K562 (cell line): ENCODE data around the gene HAPSTR1. TPM values are rescaled to one million over a fixed set of nuclear protein-coding genes. Genes with fewer than 3 reads are reported as not detected.

Experiments
- CBX2 ChIP-seq: fragments of 200-600 bp; sonication (generic); IDR thresholded peaks from one replicate; pipeline ENCODE4 v1.6.1; 2012; ENCODE audit warnings: mild to moderate bottlenecking, low read length, inconsistent platforms; ENCODE audit not compliant: insufficient read depth, poor library complexity, severe bottlenecking
- CREB1 ChIP-seq, 2 experiments: sonication (generic) in 1 of 2; formaldehyde crosslinking in 1 of 2; IDR thresholded peaks; 2 replicates each; pipeline versions ENCODE4 v1.6.1 to v1.8.0; 2012 to 2022; ENCODE audit warnings: inconsistent platforms in 1 of 2, mild to moderate bottlenecking in 1 of 2, missing genetic modification reagents in 1 of 2, moderate library complexity in 1 of 2
- GABPB1 ChIP-seq: sonication (generic); formaldehyde crosslinking; IDR thresholded peaks from 2 replicates; pipeline ENCODE4 v1.8.0; 2022; ENCODE audit warnings: mild to moderate bottlenecking, missing genetic modification reagents
- JUND ChIP-seq, 2 experiments: IDR thresholded peaks; 2 replicates in 1 of 2; 3 replicates in 1 of 2; pipeline ENCODE4 v1.6.1; 2011; ENCODE audit warnings: borderline replicate concordance in 2 of 2, low read depth in 2 of 2, low read length in 2 of 2, improper control_type of control experiment in 1 of 2, missing biosample characterization in 1 of 2, missing genetic modification characterization in 1 of 2, missing genetic modification reagents in 1 of 2
- MAZ ChIP-seq, 2 experiments: fragments of 450-650 bp in 1 of 2; sonication (generic) in 1 of 2; formaldehyde crosslinking; IDR thresholded peaks in 1 of 2; conservative IDR thresholded peaks in 1 of 2; 2 replicates each; pipeline versions ENCODE4 v1.4.0 to v1.5.0; 2020; ENCODE audit warnings: mild to moderate bottlenecking in 1 of 2, missing genetic modification reagents in 1 of 2
- MTA2 ChIP-seq: fragments of 450-650 bp; IDR thresholded peaks from 2 replicates; pipeline ENCODE4 v1.6.1; 2016; ENCODE audit warnings: low read depth
- NUFIP1 ChIP-seq: fragments of 450-650 bp; IDR thresholded peaks from 2 replicates; pipeline ENCODE4 v1.6.1; 2018; ENCODE audit not compliant: partially characterized antibody
- PPARD ChIP-seq: fragments of 250-450 bp; sonication (Bioruptor Pico); IDR thresholded peaks from 2 replicates; pipeline ENCODE4 v1.8.0; 2022; ENCODE audit warnings: inconsistent platforms, mild to moderate bottlenecking, moderate library complexity
- RBFOX2 ChIP-seq: fragments of 200-400 bp; formaldehyde crosslinking; IDR thresholded peaks from 2 replicates; pipeline ENCODE4 v1.6.1; 2017; ENCODE audit warnings: low read depth, mild to moderate bottlenecking, low read length, moderate library complexity
- RBM22 ChIP-seq: fragments of 200-400 bp; formaldehyde crosslinking; IDR thresholded peaks from 2 replicates; pipeline ENCODE4 v1.6.1; 2018; ENCODE audit warnings: low read length, low read depth; ENCODE audit not compliant: poor library complexity, severe bottlenecking
- RBM39 ChIP-seq: fragments of 200-400 bp; formaldehyde crosslinking; optimal IDR thresholded peaks from 2 replicates; pipeline ENCODE3; 2018; ENCODE audit warnings: low read depth, low read length
- REST ChIP-seq, 2 experiments: fragments of 450-650 bp; formaldehyde crosslinking in 1 of 2; IDR thresholded peaks; 2 replicates each; pipeline versions ENCODE4 v1.4.0 to v1.6.1; 2014 to 2020; ENCODE audit warnings: mild to moderate bottlenecking in 2 of 2, borderline replicate concordance in 1 of 2, low read depth in 1 of 2
- ZFX ChIP-seq: sonication (generic); formaldehyde crosslinking; IDR thresholded peaks from 2 replicates; pipeline ENCODE4 v1.8.0; 2022; ENCODE audit warnings: mild to moderate bottlenecking, missing genetic modification reagents, moderate library complexity
- polyA plus RNA-seq, 8 experiments: library from polyadenylated mRNA; depleted of rRNA in 4 of 8; stranded (reverse) in 5 of 8; unstranded in 3 of 8; fragments of >200 nt; fragmentation: Nextera tagmentation in 2 of 8; fragmentation: Illumina TruSeq in 1 of 8; extraction: Ambion mirVana in 2 of 8; extraction: Trizol in 1 of 8; gene quantifications; 2 replicates each; pipeline versions ENCODE4 v1.2.1 to v1.2.3, GENCODE V29; 2011 to 2014; ENCODE audit warnings: inconsistent platforms in 1 of 8, missing spikeins in 1 of 8
- total RNA-seq, 7 experiments: library from RNA; depleted of rRNA in 6 of 7; stranded (reverse); fragments of >200 nt in 6 of 7; fragmentation: Illumina TruSeq in 2 of 7; extraction: Trizol in 2 of 7; gene quantifications; 2 replicates each; pipeline versions ENCODE4 v1.2.1 to v1.2.3, GENCODE V29; 2011 to 2021; ENCODE audit warnings: low replicate concordance in 1 of 7
- TF ChIP-seq, protein P1 (sequence below), 2 experiments: fragments of 450-650 bp; IDR thresholded peaks; 2 replicates each; pipeline ENCODE4 v1.6.1; 2016
- TF ChIP-seq, protein P2 (sequence below): sonication (generic); formaldehyde crosslinking; IDR thresholded peaks from 2 replicates; pipeline ENCODE4 v1.8.0; 2022; ENCODE audit warnings: missing genetic modification reagents, mild to moderate bottlenecking, borderline replicate concordance

Gene HAPSTR1
- total and polyA plus RNA-seq, 9 of the 15 experiments (the other 6 are each of a cell fraction or from before 2014, with no cell fraction given): 10.8 to 67.9 (median 36.5) TPM

DNA sequence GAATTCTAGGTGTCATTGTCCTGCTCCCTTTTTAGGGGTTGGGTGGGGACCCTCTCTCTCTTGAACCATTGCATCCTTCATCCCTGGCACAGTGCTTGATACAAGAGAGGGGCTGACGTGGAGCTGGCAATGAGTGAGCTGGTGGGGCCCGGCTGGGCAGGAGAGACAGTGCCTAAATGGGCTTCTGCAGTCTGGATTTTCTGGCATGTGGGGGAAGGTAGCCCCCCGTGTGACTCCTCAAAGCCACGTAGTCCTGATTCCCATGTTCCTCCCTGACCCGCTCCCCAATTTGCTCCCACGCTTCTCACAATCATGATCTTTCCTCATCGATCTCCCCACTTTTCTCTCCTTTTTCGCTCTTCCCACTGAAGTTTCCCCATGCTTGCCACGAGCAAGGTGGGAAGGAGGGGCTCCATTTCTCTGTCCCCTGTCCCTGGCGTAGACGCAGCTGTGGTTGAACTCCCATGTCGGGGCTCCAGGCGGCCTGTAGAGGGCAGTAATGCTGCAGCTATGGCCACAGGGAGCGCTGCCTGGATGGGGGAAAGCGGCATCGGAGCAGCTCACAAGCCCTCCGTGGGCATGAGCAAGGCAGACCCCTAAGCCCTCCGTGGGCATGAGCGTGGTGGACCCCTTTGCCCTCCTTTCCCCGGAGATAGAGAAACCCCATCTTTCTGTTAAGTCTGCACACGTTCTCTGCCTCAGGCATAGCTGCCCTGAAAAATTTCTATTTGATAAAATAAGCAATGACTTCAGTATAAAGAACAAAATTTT, 47.5 kb downstream of the HAPSTR1 start (continued):
- TF ChIP-seq JUND (IDR thresholded peaks at IDR 0.05; ENCODE audit: borderline replicate concordance, low read depth, low read length) (0 out of 2 replicates have a peak, but pooled peaks have one; percentile 8), JUND (tag; IDR thresholded peaks at IDR 0.05; ENCODE audit: borderline replicate concordance, low read depth, low read length) (no peak), RBM22 (no peak), NUFIP1 (no peak), CBX2 (no peak), GABPB1 (no peak), REST (IDR thresholded peaks at IDR 0.05; ENCODE audit: borderline replicate concordance) (peak; percentile 28; the same call in 1 of the 2 replicates), REST (CRISPR knock-in tag; IDR thresholded peaks at IDR 0.05; ENCODE audit: low read depth) (no peak), RBM39 (no peak), MAZ (CRISPR knock-in tag; conservative IDR thresholded peaks at IDR 0.05 in 1 of 2, IDR thresholded peaks at IDR 0.05 in 1 of 2) (no peak), PPARD (CRISPR knock-in tag) (no peak), MTA2 (no peak), RBFOX2 (no peak), ZFX (CRISPR knock-in tag) (no peak), CREB1 (IDR thresholded peaks at IDR 0.05) (no peak), CREB1 (CRISPR knock-in tag; IDR thresholded peaks at IDR 0.05) (no peak)
- TF ChIP-seq, protein P1, sequence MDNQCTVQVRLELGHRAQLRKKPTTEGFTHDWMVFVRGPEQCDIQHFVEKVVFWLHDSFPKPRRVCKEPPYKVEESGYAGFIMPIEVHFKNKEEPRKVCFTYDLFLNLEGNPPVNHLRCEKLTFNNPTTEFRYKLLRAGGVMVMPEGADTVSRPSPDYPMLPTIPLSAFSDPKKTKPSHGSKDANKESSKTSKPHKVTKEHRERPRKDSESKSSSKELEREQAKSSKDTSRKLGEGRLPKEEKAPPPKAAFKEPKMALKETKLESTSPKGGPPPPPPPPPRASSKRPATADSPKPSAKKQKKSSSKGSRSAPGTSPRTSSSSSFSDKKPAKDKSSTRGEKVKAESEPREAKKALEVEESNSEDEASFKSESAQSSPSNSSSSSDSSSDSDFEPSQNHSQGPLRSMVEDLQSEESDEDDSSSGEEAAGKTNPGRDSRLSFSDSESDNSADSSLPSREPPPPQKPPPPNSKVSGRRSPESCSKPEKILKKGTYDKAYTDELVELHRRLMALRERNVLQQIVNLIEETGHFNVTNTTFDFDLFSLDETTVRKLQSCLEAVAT (IDR thresholded peaks at IDR 0.05): 0 out of 4 replicates have a peak, but pooled peaks of 1 of the 2 experiments have one; percentile 42
- TF ChIP-seq, protein P2, sequence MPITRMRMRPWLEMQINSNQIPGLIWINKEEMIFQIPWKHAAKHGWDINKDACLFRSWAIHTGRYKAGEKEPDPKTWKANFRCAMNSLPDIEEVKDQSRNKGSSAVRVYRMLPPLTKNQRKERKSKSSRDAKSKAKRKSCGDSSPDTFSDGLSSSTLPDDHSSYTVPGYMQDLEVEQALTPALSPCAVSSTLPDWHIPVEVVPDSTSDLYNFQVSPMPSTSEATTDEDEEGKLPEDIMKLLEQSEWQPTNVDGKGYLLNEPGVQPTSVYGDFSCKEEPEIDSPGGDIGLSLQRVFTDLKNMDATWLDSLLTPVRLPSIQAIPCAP: no peak
